Measurements from ENCODE around the gene PLEKHD1.

The PLEKHD1 gene

DNA sequence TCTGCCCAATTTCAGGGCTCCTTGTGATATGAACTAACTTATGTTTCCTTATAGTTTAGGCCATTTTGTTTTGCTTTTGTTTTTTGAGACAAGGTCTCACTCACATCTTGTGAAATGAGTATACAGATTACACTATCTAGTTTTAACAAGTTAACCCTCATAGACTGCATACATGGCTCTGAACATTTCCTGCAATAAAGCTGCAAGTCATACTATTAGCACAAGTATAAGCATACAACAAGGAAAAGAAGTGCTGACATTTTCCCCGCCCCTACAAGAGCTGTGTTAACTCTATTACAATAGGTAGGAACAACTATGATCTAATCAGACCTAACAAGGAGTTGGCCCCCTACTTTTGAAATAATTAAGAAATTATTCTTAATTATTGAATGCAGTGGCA lies 54.2 kb downstream of the PLEKHD1 start:
- H3K36me3 ChIP-seq = no peaks in the 10 kb centered on the region
- H3K27ac ChIP-seq = no peak overlapping the region
- peaks cover 0 to 10% (median 0%) of the 10 kb centered on the region in 11 experiments; a peak in 3 of 22 replicates for H3K9me3 ChIP-seq (replicated peaks in 1 of 11)
- H3K27me3 ChIP-seq = no peaks in the 10 kb centered on the region
- no peak overlapping the region for H3K4me2 ChIP-seq
- peaks cover 0 to 62% (median 16%) of the 10 kb centered on the region in 10 experiments; a peak in 17 of 20 replicates for H3K4me1 ChIP-seq
- no peak overlapping the region for H3K4me3 ChIP-seq
- no peak overlapping the region for H3K9ac ChIP-seq
- no peaks in the 10 kb centered on the region for H4K20me1 ChIP-seq
- TF ChIP-seq Cebpa-rat (IDR thresholded peaks at IDR 0.05) = no peak

DNA sequence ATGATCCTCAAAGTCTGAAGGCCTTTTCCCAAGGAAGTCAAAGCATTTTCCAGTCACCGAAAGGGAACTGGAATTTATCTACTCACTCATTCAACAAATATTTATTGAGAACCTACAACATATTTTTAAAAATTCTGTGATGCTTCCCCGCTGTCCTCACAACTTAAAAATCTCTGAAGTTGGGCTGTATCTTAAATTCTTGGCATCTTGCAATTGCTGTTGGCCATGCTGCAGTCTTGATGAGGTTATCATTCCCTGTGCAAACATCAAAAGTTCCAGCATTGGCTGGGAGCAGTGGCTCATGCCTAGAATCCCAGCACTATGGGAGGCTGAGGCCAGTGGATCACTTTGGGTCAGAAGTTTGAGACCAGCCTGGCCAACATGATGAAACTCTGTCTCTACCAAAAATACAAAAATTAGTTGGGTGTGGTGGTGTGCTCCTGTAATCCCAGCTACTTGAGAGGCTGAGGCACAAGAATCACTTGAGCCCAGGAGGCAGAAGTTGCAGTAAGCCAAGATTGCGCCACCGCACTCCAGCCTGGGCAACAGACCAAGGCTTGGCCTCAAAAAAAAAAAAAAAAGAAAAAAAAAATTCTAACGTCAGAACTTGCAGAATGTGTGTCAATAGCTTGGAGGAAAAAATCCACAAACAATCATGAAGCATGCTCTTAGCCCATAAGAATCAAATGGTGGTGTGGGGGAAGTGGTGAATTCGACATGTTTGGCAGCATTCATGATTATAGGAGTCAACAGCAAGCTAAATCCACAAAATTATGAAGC lies 55.3 kb downstream of the PLEKHD1 start:
- TF ChIP-seq Cebpa-rat (IDR thresholded peaks at IDR 0.05) = peak in 4 of 11 experiments; percentile 18 to 41 (median 20); a peak in 2 of 22 replicates
- Histone ChIP-seq H3K4me1 (peaks cover 0 to 71% (median 25%) of the 10 kb centered on the region in 10 experiments; a peak in 17 of 20 replicates), H3K4me3 (no peak overlapping the region), H3K27ac (peak overlapping the region in 4 of 11 experiments; percentile 29 to 46 (median 42); a peak in 6 of 22 replicates), H3K27me3 (no peaks in the 10 kb centered on the region), H3K36me3 (no peaks in the 10 kb centered on the region), H3K9ac (no peak overlapping the region), H4K20me1 (no peaks in the 10 kb centered on the region), H3K9me3 (replicated peaks in 1 of 11) (peaks cover 0 to 10% (median 0%) of the 10 kb centered on the region in 11 experiments; a peak in 3 of 22 replicates), H3K4me2 (peak overlapping the region in 5 of 11 experiments; percentile 33 to 81 (median 63); a peak in 8 of 22 replicates)

DNA sequence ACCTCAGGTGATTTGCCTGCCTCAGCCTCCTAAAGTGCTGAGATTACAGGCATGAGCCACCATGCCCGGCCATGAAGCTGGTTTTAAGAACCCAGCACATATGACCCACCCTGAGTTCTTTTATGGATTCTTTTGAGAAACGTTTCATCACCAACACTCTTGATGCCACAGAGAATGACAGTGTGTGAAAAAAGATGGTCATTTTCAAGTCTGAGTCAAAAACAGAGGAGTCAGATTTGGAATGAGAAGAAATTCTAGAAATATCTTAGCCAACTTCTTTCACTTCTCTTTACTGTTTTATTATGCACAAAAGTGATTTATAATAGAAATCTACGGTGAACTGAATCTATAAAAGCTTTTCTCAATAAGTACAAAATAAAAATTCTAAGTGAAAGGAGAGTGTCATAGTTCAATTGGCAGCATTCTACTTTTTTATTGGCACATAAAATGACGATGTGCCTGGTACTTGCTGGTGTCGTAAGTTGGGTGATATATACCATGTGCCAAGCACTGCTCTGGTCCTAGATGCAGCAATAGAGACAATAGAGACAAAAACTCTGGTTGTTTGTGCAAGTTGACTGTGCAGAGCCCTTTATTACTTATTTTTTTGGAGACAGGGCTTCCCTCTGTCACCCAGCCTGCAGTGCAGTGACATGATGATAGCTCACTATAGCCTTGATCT lies 56.3 kb downstream of the PLEKHD1 start:
- Histone ChIP-seq H3K4me3 (no peak overlapping the region), H3K27me3 (no peaks in the 10 kb centered on the region), H3K9me3 (replicated peaks in 1 of 11) (peaks cover 0 to 10% (median 0%) of the 10 kb centered on the region in 11 experiments; a peak in 3 of 22 replicates), H3K4me1 (peaks cover 0 to 71% (median 25%) of the 10 kb centered on the region in 10 experiments; a peak in 17 of 20 replicates), H3K36me3 (no peaks in the 10 kb centered on the region), H3K27ac (peak overlapping the region in 4 of 11 experiments; percentile 29 to 46 (median 42); a peak in 8 of 22 replicates), H4K20me1 (no peaks in the 10 kb centered on the region), H3K4me2 (peak overlapping the region in 5 of 11 experiments; percentile 33 to 81 (median 63); a peak in 9 of 22 replicates), H3K9ac (no peak overlapping the region)
- TF ChIP-seq Cebpa-rat (IDR thresholded peaks at IDR 0.05) = no peak

DNA sequence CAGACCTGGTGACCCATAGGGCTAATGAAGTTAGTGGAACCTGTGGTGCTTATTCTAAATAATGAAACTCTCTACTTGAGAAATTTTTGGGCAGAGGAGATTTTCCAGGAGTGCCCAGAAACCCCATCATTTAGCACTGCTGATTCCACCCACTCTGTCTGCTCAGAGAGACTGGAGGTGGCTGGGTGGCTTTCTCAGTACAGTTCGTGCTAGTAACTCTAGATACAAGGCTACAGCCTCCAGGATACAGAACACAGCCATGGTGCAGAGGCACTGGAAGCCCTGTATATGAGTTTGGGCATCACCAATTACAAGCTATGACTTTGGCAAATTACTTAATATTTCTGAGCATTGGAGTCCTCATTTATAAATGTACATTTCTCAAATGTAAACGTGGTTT lies 57.8 kb downstream of the PLEKHD1 start:
- H3K9ac ChIP-seq = no peak overlapping the region
- H4K20me1 ChIP-seq = no peaks in the 10 kb centered on the region
- TF ChIP-seq Cebpa-rat (IDR thresholded peaks at IDR 0.05) = no peak
- no peaks in the 10 kb centered on the region for H3K36me3 ChIP-seq
- peak overlapping the region in 3 of 11 experiments; percentile 69 to 79 (median 74); a peak in 4 of 22 replicates for H3K4me2 ChIP-seq
- peaks cover 0 to 62% (median 25%) of the 10 kb centered on the region in 10 experiments; a peak in 17 of 20 replicates for H3K4me1 ChIP-seq
- no peak overlapping the region for H3K27ac ChIP-seq
- H3K4me3 ChIP-seq = no peak overlapping the region
- no peaks in the 10 kb centered on the region for H3K27me3 ChIP-seq
- H3K9me3 ChIP-seq (replicated peaks in 1 of 11) = peaks cover 0 to 10% (median 0%) of the 10 kb centered on the region in 11 experiments; a peak in 3 of 22 replicates

DNA sequence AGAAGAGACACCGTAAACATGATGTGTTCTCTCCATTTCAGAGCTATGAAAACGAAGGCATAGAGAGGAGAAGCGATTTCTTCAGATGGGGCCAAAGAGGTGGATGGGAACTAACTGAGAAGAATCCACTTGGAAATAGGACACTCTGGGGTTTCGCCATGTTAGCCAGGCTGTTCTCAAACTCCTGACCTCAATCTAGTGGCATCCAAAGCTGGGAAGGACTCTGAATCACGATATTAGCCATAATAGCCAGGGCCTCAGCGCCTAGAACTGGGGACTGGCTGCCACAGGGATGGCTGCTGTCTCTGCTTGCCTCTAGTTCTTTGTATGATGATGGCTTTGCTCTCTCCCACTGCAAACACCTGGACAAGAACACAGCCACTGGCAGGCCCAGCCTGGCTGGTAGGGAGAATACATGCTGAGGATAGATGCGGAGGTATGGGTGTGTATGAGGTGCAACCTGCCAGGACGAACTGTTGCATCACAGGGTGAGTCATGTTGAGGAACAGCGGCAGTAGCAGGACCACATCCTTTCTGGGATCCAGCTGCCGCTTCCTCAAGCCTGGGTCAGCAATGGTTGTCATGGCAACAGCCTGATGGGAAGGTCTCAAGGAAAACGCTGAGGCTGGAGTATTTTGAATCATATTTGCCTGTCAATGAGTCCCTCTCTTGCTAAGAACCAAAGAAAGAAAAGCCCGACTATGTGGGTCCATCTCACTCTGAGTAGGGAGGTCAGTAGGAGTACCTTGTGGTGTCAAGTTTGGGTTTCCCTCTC lies 59.0 kb downstream of the PLEKHD1 start:
- Histone ChIP-seq H3K9ac (peak overlapping the region in 2 of 11 experiments; percentile 2 to 31; a peak in 1 of 22 replicates), H3K27ac (peak overlapping the region in 5 of 11 experiments; percentile 2 to 69 (median 41); a peak in 8 of 22 replicates), H3K4me1 (peaks cover 0 to 64% (median 28%) of the 10 kb centered on the region in 10 experiments; a peak in 17 of 20 replicates), H3K4me2 (peak overlapping the region in 10 of 11 experiments; percentile 17 to 85 (median 70); a peak in 18 of 22 replicates), H3K27me3 (peaks cover 0 to 8% (median 0%) of the 10 kb centered on the region in 11 experiments; a peak in 2 of 22 replicates), H4K20me1 (no peaks in the 10 kb centered on the region), H3K4me3 (no peak overlapping the region), H3K9me3 (replicated peaks in 1 of 11) (peaks cover 0 to 10% (median 0%) of the 10 kb centered on the region in 11 experiments; a peak in 3 of 22 replicates), H3K36me3 (no peaks in the 10 kb centered on the region)
- peak in 9 of 11 experiments; percentile 24 to 88 (median 61); a peak in 13 of 22 replicates for TF ChIP-seq Cebpa-rat (IDR thresholded peaks at IDR 0.05)

DNA sequence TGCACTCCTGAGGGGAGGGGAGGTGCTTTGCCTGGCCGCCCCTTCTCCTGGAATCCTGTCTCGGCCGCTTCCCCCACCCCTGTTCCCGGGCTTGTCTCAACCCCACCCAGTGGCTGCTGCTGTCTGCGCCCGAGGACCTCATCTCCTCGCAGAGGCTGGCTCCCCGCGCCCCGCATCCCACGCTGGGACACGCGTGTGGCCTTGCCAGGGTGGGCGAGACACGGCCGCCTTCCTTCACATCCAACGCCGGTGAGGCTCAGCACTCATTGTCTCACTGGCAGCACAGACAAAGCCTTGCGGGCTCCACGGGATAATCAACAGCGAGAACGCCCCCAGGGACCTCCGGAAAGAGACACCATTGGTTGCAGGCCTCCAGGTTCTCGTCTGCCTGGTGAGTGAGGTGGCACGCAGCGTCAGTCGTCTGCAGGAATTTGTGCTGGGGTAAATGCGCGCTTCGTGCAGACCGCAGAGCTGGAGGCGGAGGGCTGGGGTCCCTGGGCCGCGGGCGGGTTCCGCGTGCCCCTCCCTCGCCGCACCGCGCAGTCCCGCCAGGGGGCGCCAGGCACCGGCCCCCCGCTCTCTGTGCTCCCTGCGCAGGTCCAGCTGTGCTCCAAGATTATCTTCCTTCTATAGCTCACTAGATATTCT lies 63.3 kb downstream of the PLEKHD1 start:
- Histone ChIP-seq H3K4me2 (peak overlapping the region in 10 of 11 experiments; percentile 16 to 53 (median 40); a peak in 16 of 22 replicates), H3K27me3 (peaks cover 0 to 8% (median 0%) of the 10 kb centered on the region in 11 experiments; a peak in 2 of 22 replicates), H3K4me1 (peaks cover 0 to 42% (median 23%) of the 10 kb centered on the region in 10 experiments; a peak in 17 of 20 replicates), H3K9me3 (replicated peaks in 1 of 11) (no peaks in the 10 kb centered on the region), H4K20me1 (no peaks in the 10 kb centered on the region), H3K36me3 (no peaks in the 10 kb centered on the region), H3K9ac (no peak overlapping the region), H3K27ac (no peak overlapping the region), H3K4me3 (peak overlapping the region in 1 of 10 experiments; percentile 46; a peak in 1 of 20 replicates)
- no peak for TF ChIP-seq Cebpa-rat (IDR thresholded peaks at IDR 0.05)

DNA sequence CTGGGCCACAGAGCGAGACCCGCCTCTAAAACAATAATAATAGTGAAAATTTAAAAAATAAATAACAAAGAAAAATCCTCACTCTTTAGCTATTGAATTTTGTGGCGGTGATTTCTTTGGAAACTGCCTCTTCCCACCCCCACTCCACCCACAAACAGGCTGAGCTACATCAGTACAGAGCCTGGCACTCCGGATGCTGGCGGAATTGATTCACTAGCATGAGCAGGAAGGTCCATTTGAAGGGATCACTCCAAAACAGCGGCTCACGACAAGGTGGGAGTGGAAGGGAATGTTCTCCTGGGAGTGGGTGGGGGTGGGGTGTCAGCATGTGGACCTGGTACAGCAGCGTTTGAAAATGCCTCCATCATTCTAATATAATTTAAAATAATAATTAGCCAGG lies 64.0 kb downstream of the PLEKHD1 start:
- TF ChIP-seq Cebpa-rat (IDR thresholded peaks at IDR 0.05) = no peak
- Histone ChIP-seq H3K4me3 (no peak overlapping the region), H3K4me1 (peaks cover 0 to 40% (median 17%) of the 10 kb centered on the region in 10 experiments; a peak in 17 of 20 replicates), H3K9ac (no peak overlapping the region), H3K27ac (no peak overlapping the region), H3K27me3 (peaks cover 0 to 8% (median 0%) of the 10 kb centered on the region in 11 experiments; a peak in 2 of 22 replicates), H3K9me3 (replicated peaks in 1 of 11) (no peaks in the 10 kb centered on the region), H3K36me3 (no peaks in the 10 kb centered on the region), H3K4me2 (peak overlapping the region in 1 of 11 experiments; percentile 16; a peak in 1 of 22 replicates), H4K20me1 (no peaks in the 10 kb centered on the region)

All from BLaER1 treated with 17β-estradiol and CSF1 and Interleukin-3, amounts not matched to agents 10 nM and 100 nM (cell line).